GM21367 (cell line): ENCODE results near the gene ENOX1.

Source experiments
- ATAC-seq: cut with Tn5 transposase; IDR thresholded peaks from one replicate; pipeline ENCODE4 v1.9.1; 2021; ENCODE audit not compliant: unreplicated experiment

ENOX1 gene

DNA sequence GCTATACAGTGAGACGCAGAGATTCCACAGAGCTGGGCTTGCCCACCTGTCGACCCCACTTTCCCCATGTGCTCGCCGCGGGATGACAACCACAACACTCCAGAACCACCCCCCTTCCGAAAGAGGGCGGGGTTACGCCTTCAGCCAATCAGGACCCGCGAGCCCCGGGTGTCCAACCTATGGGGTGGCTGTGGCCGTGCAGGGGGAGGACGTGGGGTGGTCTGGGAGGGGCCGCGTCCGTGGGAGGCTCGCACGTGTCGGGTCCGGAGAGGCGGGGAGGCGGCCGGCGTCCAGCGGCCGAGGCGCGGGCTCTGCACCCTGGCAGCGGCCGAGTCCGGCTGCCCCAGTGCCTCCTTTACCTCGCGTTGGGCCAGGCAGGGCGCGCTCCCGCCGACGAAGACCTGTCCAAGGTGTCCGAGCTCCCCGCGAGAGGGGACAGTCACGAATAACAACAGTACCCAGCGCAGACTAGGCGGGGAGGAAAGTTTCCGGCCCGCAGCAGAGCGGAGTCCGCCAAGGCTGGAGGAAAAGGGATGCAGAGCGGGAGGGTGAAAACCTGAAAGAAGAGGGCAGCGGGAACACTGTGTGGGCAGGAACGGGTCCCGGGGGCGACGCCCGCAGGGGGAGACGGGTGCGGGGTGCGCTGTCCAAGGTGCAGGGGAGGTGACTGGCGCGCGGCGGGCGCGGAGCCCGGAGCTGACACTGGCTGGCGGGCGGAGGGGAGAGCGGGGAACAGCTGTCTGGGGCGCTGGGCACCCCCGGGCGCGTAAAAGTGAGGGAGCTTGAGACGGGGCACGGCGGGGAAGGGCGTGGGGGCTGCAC is 911 bp downstream of the ENOX1 start:
- no peak for ATAC-seq

- ATAC-seq, result no peak
Measured at GRCh38 chr13:43785261-43785649, 1.5 kb downstream of the ENOX1 start.

DNA sequence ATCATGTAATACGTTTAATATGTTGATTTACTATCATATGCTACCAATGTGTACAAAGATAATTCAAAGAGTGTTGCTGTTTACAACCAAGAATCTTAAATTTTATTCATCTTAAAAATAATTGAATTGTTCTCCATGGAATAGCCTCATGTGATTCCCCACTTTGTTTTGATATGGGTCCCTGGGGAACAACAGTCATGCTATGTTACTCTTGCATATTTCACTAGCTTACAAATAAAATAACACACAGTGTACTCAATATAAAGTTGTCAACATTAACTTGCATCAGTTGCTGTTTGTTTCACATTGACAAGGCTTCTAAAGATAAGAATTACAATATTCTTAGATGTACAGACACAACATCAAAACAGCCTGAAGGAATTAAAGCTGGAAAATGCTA is 2.3 kb downstream of the ENOX1 start:
- no peak for ATAC-seq

DNA sequence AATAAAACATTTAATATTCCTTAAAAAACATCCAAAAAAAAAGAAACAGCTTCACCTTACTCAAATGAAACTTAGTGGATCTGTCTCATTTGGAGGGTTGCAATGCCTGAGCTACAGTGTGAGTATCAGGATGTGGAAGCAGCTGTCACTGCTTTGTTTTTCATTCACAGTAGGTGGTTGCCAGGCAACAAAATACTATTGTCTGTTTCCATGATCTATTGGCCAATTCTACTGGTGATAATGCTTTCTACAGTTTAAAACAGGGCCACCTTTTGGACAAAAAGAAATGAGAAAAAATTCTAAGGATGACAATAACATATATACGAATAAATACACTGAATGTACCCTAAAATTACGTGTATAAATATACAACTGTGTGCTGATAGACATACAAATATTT is 3.0 kb downstream of the ENOX1 start:
- no peak for ATAC-seq

GRCh38 chr13:43782686-43783085 is 4.1 kb downstream of the ENOX1 start:
- no peak for ATAC-seq

- ATAC-seq, result no peak
Measured at GRCh38 chr13:43780666-43781065, 6.1 kb downstream of the ENOX1 start.

DNA sequence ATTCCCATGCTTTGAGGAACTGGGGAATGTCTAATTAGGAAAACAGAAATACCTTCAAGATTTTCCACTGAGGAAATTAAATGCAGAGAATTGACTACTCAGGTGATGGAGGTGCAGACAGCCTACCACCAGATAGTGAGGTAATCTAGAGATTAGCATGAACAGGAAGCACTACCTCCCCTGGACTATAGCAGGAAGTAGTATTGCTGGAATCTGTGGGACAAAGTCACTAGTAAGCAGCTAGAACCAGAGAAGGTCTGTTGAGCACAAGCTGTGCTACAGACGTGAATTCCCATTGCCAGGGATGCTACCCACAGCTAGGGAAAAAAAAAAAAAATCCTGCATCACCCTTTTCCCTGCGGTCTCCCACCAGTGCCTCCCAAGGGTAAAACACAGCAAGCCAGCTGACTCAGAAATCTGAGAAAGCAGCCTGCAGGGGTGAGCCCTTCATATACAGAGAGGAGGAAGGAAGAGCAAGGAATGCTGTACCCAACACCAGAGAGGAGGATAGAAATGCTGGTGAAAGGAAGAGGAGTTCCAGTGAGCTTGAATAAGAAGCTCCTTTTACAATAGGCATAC is 10.2 kb downstream of the ENOX1 start:
- ATAC-seq, result no peak

DNA sequence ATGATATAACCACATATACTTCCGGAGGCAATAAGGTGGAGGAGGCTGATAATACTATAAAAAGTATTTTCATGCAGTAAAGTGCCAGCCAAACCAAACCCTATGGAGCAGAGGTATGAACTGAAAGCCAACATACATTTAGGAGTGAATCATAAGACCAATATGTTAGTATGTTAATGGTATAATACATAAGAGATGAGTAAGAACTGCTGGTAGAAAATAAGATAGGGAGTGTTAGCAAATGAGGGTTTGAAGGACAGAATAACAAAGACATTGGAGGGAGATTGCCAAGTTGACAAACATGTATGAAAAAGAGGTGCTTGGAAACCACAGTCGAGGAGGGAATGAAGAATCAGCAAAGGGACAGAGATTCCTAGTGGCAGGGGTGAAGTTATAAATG is 10.8 kb downstream of the ENOX1 start:
- ATAC-seq, result no peak

- ATAC-seq, result no peak
Measured at GRCh38 chr13:43773602-43774001, 13.2 kb downstream of the ENOX1 start.

DNA sequence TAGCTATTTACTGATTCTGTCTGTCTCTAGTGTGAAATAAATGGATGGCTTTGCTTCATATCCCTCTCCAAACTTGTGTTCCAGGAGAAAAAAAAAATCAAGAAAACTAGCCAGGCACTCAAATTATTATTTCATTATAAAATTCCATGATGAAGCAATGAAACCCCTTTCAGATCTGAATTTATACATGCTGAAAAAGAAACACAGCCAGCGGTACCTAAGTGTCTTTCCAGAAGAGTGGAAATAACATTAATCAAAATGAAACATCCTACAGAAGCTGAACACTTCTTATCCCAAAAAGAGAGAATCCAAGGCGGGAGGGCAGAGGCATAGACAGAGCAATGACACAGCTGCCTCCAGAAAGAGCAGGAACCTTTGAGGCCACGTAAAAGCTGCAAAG is 15.9 kb downstream of the ENOX1 start:
- ATAC-seq, result no peak

DNA sequence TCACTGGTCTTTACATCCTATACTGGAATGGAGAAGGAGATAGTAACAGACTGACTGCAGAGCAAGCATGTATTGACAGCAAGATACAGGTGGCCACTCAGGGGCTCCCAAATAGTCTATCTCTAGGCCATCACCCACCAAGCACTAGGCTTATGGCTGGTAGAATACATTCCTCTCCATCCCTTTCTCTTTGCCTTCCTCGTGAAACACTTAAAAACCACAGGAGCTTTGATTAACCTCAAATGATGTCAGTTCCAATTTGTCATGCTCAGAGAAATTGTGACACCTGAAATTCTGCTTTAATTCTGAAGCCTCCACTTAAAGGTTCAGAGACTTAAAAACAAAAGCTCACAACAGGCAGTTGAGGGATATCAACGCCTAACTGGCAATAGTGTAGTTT is 17.2 kb downstream of the ENOX1 start:
- ATAC-seq, result no peak

DNA sequence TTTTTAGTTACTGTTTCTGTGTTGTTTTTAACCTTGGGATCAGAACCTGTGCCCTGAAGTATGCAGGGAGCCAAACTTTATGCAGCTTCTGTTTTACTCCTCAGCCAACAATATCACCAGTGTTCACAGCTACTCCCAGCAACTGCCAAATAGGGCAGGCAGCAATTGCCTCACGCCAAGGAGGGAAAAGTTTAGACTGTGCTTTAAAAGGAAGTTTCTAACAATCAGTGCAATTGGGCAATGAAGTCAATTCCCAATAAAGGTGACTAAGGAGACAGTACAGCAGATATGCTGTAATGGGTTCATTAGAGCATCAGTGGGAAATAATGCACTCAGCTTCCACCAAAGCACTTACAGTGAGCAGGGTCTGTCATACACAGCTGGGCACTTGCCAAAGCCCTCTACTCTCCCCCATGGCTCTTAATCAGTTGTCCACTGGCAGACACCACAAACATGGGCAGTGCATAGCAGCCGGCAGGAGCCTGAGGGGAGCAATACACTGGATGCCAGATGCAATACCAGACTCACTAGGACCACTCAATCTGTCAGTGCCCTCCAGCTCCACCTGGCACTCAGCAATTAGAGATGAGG is 19.3 kb downstream of the ENOX1 start:
- ATAC-seq, result no peak

DNA sequence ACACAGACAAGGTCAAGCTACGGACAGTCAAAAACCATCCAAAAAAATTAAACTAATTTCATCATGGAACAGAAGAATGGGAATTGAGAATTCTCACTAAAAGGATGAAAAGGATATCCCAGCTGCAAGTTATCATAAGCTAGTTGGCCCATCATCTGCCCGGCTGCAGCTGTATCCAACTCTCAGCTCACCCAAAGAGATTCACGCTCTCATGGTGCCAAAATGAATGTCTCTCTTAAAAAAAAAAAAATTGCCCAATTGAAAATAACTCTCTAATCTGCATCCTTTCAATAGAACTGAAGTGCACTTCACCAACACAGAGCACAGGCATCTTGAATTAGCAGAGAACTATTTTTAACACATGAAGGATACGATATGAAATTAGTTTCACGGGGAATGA is 20.0 kb downstream of the ENOX1 start:
- no peak for ATAC-seq

DNA sequence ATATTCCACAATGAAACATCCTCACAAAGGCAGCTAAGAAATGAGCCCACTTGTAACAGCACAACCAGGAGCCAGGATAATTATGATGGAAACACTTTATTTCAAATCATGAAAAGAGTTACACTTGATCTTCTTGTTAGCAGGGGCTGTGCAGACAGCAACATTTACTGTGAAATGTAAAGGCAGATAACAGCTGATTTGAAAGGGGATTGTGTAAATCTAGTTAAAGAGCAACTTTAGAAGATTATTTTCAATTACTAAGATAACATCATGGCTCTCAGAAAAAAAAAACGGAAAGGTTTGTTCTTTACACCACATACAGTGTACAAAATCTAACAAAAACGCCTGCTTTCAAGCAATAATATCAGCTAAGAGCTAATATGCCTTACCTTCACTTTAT is 22.4 kb downstream of the ENOX1 start:
- no peak for ATAC-seq

DNA sequence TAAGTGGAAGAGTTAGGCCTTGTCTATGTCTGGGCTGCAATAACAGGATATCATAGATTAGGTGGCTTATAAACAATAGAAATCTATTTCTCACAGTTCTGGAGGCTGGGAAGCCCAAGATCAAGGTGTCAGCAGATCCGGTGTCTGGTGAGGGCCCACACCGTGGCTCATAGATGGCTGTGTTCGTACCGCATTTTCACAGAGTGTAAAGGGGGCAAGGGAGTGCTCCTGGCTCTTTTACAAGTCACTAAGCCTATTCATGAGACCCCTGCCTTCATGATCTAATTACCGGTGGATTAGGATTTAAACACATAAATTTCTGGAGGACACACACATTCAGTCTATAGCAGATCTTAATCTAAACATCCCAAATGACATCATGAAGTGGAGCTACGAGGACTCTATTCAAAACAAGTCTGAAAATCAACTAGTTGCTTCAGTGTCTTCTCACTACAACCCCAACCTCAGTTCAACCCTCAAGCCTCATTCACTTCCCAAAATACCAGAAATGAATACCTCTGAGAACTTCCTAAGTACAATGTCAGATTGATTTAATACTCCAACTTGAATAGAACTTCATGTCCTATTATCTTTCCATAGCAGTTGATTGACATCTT is 23.5 kb downstream of the ENOX1 start:
- no peak for ATAC-seq

DNA sequence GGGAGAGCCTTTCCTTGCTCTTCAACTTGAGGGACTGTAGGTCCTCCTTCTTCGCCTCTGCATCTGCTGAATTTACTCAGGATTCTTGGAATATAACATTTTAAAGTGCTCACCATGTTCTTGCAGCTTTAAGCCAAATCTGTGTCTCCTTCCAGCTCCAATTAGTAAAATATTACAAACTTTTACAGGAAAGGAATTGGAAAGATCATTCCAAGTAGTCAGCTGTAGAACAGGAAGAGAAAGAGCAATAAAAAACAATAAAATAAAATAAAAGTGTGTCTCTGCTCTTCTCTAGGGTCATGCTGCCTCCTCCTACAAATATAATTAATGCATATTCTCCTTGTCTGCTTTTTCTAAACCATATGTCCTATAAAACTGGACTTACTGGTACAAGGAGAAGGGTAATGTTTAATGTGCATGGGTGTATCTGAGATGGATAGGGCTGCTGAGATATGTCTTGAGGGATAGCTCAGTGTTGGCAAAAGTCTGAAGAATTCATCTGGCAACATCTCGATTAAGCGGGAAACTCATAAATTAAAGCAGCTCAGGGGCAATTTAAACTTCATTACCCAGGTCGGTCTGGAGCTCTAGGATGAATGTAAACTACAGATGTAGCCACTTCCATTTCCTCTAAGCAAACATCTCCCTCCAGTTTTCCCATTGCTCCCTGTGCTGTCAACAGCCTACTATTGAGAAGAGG is 25.0 kb downstream of the ENOX1 start:
- no peak for ATAC-seq

DNA sequence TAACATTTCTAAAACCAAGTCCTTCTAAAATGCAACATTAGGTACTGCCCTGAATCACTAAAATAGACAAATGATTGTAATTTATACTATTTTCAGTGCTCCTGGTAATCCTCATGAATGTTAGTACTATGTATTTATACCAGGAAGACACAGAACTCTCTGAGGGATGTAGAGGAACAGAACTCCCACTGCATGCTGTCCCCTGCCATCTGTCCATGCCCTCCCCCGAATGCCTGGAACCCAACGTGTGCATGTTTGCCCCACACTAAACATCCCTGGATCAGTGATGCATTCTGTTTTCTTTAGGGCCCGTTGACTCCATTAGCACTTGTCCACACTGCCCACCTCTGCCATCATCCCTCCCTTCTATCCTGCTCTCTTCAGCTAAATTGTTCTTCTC is 26.5 kb downstream of the ENOX1 start:
- ATAC-seq, result no peak

DNA sequence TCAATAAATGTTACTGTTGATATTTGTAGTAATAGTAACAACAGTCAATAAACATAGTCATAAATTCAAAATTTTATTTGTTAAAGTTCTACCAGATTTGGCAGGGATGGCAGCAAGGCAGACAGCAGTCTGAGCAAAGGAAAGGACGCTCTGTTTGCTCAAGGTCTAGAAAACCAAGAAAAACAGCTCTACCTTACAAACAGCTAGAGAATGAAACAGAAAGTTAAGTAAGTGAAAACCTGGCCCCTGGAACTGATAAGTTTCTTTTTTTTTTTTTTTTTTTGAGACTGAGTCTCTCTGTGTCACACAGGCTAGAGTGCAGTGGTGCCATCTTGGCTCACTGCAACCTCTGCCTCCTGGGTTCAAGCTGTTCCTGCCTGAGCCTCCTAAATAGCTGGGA is 27.9 kb downstream of the ENOX1 start:
- ATAC-seq, result no peak

GRCh38 chr13:43757266-43757665 is 29.5 kb downstream of the ENOX1 start:
- no peak for ATAC-seq

- ATAC-seq, result no peak
Measured at GRCh38 chr13:43755844-43756243, 30.9 kb downstream of the ENOX1 start.

- no peak for ATAC-seq
Measured at GRCh38 chr13:43751624-43752023, 35.1 kb downstream of the ENOX1 start.
